Astrocyte of the spinal cord (primary cell): ENCODE measurements around the gene MED7.
A peak's percentile ranks its signal among the peaks of the same experiment; 100 is the strongest.

Experiments
- DNase-seq: peaks from one replicate; pipeline ENCODE4 v3.0.0; 2011; ENCODE audit warnings: low read depth, low spot score
- H3K4me3 ChIP-seq: 2 replicates; pipeline ENCODE4 v1.5.1; 2011; ENCODE audit warnings: low read depth, mild to moderate bottlenecking, low read length, moderate library complexity
- in situ Hi-C: cut with HindIII; loops from 2 replicates; pipeline ENCODE4 v1.10.0; 2017; ENCODE audit warnings: low sequenced_read_pairs
- TF ChIP-seq, protein P1 (sequence below): IDR thresholded peaks from 2 replicates; pipeline ENCODE4 v1.5.1; 2012; ENCODE audit warnings: low read depth, mild to moderate bottlenecking, low read length, inconsistent platforms

The MED7 gene

DNA sequence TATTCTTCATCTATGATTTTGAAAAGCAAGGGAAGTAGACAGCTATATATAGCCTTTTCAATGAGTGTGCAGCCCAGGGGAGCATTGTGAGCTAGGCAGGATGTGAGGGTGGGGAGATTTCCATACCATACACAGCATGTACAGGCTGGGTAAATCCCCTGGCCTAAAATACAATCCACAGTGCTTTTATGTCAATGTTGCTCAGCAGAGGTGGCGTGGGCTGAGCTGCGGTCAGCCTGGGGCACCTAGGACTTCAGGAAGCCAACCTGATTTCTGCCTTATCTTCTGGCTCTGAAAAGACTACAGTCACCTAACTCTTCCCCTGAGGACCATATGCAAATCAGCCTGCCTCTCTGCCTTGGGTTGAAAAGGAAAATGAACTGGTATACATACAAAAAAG lies 29.7 kb upstream of the MED7 start:
- in situ Hi-C loops: no loop called here
- H3K4me3 ChIP-seq: no peak overlapping the region
- TF ChIP-seq, protein P1, sequence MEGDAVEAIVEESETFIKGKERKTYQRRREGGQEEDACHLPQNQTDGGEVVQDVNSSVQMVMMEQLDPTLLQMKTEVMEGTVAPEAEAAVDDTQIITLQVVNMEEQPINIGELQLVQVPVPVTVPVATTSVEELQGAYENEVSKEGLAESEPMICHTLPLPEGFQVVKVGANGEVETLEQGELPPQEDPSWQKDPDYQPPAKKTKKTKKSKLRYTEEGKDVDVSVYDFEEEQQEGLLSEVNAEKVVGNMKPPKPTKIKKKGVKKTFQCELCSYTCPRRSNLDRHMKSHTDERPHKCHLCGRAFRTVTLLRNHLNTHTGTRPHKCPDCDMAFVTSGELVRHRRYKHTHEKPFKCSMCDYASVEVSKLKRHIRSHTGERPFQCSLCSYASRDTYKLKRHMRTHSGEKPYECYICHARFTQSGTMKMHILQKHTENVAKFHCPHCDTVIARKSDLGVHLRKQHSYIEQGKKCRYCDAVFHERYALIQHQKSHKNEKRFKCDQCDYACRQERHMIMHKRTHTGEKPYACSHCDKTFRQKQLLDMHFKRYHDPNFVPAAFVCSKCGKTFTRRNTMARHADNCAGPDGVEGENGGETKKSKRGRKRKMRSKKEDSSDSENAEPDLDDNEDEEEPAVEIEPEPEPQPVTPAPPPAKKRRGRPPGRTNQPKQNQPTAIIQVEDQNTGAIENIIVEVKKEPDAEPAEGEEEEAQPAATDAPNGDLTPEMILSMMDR: no peak
- no peak for DNase-seq

DNA sequence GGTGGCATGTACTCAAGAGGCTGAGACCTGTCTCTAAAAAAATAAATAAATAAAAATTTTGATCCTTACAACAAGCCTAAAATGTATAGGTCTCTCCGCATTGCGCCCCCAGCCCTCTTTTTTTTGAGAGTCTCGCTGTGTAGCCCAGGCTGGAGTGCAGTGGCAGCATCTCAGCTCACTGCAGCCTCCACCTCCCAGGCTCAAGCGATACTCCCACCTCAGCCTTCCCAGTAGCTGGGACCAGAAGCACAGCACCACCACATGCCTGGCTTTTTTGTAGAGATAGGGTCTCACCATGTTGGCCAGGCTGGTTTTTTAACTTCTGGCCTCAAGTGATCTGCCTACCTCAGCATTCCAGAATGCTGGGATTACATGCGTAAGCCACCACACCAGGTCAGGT lies 25.6 kb upstream of the MED7 start:
- TF ChIP-seq, protein P1: no peak
- in situ Hi-C loops: no loop called here
- H3K4me3 ChIP-seq: no peak overlapping the region
- DNase-seq: no peak

DNA sequence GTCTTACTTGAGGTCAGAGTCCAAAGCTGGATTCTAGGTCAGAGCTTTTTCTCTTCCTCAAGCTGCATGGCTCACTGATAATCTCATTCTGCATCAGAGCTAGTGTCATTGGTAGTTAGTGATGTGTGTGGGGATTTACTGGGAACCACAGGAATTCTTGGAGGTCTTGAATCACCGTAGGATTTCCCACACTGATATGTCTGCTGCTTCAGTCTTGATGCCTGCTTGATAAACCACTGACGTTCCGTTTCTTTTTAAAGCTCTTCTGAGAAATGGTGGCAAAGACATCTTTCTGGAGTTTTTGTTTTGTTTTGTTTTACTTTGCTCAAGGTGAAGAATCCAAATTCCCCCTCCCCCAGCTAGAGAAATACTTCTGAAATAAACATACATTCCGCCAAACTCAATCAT lies 24.6 kb upstream of the MED7 start:
- in situ Hi-C loops: no loop called here
- TF ChIP-seq, protein P1: no peak
- no peak overlapping the region for H3K4me3 ChIP-seq
- DNase-seq: peak; percentile 11

DNA sequence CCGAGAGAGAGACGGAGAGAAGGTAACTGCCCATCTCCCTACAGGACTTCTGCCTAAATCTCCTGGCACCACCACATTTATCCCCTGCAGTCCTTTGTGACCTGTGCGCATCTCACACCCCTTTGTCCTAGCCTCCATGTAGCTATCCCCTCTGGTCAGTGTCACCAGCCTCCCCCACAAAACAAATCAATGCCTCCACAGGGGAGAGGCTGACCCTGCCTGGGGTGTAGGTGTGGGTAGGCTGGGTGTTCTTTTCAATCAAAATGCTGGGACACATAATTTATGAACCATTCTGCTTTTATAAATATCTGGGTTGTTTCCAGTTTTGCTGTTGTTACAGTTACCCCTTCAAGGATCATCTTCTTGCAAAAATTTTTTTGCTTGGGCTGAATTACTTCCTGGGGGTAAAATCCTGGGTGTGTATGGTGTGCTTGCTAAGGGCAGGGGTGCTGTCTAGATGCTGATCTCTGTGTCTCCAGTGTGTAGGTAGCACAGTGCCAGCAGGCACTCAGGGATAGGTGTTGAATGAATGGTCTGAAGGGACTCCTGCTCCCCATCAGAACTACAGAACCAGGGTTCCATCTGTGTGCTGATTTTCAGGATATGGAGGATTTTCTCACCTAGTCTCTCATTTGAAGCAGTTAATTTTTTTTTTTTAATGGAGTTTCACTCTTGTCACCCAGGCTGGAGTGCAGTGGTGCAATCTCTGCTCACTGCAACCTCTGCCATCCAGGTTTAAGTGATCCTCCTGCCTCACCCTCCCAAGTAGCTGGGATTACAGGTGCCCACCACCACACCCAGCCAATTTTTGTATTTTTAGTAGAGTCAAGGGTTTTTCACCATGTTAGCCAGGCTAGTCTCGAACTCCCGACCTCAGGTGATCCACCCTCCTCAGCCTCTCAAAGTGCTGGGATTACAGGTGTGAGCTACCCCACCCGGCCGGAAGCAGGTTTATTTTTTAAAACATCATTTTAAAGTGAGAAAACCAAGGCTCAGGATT lies 23.8 kb upstream of the MED7 start, which contains the start of gene GARIN3:
Gene GARIN3, minus strand, starts transcription at position 51 of the 1,000 bp plus-strand sequence. CDS start 96 bp downstream, outside the sequence.
- TF ChIP-seq, protein P1: no peak
- no peak for DNase-seq
- in situ Hi-C loops: no loop called here
- H3K4me3 ChIP-seq: no peak within 1 kb of the TSS

DNA sequence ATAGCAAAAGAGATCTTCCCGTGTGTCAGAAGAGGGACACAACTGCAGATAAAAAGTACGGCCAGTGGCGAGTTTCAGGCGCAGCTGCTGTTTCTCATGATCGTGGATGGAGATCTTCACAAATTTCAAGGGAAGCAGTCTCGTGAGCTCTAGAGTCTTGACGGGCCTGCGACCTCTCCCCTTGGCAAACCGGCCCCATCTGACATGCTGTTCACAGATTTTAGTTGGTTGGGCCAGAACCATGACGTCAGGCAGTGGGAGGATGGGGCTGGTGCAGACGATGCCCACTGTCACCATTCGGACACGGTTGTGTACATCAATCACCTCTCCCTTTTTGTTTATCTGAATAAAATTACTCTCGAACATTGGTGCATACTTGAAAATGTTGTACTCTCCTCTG lies 23.0 kb upstream of the MED7 start:
- in situ Hi-C loops: no loop called here

DNA sequence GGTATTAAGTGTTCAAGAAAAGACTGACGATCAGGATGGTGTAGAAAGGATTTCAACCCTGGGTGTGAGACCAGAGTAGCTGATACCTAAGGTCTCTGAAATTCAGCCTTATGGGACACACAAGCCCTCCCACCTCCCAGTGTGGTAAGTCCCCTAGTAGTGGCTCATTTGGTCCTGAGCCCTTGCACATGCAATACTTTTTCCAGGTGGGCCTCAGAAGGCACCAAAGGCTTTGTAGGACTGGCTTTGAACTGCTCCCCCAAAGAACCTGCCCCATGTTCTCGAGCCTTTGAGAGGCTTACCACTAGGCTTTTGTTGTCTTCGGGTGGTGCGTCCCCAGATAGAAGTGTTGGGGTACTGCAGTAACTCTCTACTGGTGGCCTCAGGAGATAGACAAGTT lies 22.6 kb upstream of the MED7 start:
- TF ChIP-seq, protein P1: no peak
- in situ Hi-C loops: no loop called here

More for the DNA sequence above, 23.0 kb upstream of the MED7 start:
- TF ChIP-seq, protein P1: no peak
- H3K4me3 ChIP-seq: no peak overlapping the region
- no peak for DNase-seq

More for the DNA sequence above, 22.6 kb upstream of the MED7 start:
- no peak overlapping the region for H3K4me3 ChIP-seq
- DNase-seq: no peak
